ENCODE measurements around the gene KLHL17. TPM values are rescaled to one million over a fixed set of nuclear protein-coding genes. Genes with fewer than 3 reads are reported as not detected.
"Not testable (repeated sequence)": the region's sequence is repeated elsewhere in the genome, so short reads cannot be mapped to it uniquely, and the experiment has no call there.

The KLHL17 gene
- total RNA-seq, 1 donor from 2014 or later = 15.1 TPM

DNA sequence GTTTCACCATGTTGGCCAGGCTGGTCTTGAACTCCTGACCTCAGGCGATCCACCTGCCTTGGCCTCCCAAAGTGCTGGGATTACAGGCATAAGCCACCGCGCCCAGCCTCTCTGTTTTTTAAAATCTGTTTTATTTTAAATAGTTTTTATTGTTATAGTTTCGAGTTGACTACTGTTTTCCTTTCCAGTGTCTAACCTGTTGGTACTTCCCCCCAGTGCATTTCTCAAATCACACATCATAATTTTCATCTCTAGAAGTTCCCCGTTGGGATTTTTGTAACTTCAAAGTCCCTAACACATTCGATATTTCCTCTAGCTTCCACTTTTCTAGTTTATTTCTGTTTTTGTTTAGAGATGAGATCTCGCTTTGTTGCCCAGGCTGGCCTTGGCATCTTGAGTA lies 32.0 kb downstream of the KLHL17 start:
- intact Hi-C loops (cut with micrococcal nuclease) = no loop called here
- ChIA-PET POLR2A (no interaction called here), CTCF (interaction anchor here (0.9 to 1.5 kb wide), 2 partner anchors 8 to 10 kb away, joined by 3 to 4 read pairs; no protein-coding TSS in a partner anchor)
- Mint-ChIP-seq H3K4me1 (peaks cover 6% of the 10 kb centered on the region), H3K4me3 (no peak overlapping the region), H3K27me3 (peaks cover 32% of the 10 kb centered on the region), H3K27ac (no peak overlapping the region), H3K9me3 (peaks cover 2% of the 10 kb centered on the region), H3K36me3 (ENCODE audit: low read depth) (no peaks in the 10 kb centered on the region)
- ATAC-seq (ENCODE audit: low read depth) (no peak), DNase-seq (no peak)
- TF ChIP-seq, protein P1, sequence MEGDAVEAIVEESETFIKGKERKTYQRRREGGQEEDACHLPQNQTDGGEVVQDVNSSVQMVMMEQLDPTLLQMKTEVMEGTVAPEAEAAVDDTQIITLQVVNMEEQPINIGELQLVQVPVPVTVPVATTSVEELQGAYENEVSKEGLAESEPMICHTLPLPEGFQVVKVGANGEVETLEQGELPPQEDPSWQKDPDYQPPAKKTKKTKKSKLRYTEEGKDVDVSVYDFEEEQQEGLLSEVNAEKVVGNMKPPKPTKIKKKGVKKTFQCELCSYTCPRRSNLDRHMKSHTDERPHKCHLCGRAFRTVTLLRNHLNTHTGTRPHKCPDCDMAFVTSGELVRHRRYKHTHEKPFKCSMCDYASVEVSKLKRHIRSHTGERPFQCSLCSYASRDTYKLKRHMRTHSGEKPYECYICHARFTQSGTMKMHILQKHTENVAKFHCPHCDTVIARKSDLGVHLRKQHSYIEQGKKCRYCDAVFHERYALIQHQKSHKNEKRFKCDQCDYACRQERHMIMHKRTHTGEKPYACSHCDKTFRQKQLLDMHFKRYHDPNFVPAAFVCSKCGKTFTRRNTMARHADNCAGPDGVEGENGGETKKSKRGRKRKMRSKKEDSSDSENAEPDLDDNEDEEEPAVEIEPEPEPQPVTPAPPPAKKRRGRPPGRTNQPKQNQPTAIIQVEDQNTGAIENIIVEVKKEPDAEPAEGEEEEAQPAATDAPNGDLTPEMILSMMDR (IDR thresholded peaks at IDR 0.05) = no peak

DNA sequence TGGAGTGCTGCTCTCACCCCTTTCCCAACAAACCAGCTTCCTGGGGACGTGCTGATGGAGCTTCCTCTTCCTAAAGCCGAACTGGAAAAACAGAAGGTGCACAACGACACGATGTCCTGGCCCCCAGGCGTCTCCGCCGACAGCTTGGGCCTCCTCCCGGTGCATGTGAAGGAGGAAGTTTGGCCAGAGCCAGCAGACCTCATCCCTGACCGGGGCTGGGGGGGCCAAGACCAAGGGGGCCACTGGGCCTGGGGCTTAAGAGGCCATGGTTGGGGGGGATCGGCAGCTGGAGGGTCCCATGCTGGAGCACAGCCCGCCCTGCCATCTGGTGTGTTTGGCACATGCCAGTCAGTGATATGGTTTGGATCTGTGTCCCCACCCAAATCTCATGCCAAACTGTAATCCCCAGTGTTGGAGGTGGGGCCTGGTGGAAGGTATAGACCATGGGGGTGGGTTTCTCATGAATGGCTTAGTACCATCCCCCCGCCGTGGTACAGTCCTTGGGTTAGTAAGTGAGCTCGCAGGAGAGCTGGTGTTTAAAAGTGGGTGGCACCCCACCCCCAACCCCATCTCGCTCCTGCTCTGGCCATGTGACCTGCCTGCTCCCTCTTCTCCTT lies 33.1 kb downstream of the KLHL17 start:
- peaks cover 2% of the 10 kb centered on the region for H3K9me3 Mint-ChIP-seq
- ChIA-PET POLR2A (no interaction called here), CTCF (interaction anchor here (1.5 kb wide), 1 partner anchor 9 kb away, joined by 3 read pairs; no protein-coding TSS in a partner anchor)
- intact Hi-C loops (cut with micrococcal nuclease) = no loop called here
- DNase-seq (no peak), ATAC-seq (ENCODE audit: low read depth) (no peak)
- H3K36me3 Mint-ChIP-seq (ENCODE audit: low read depth) = no peaks in the 10 kb centered on the region
- H3K27ac Mint-ChIP-seq = no peak overlapping the region
- H3K27me3 Mint-ChIP-seq = peaks cover 28% of the 10 kb centered on the region
- H3K4me3 Mint-ChIP-seq = no peak overlapping the region
- TF ChIP-seq, protein P1 (IDR thresholded peaks at IDR 0.05) = no peak
- peaks cover 6% of the 10 kb centered on the region for H3K4me1 Mint-ChIP-seq

DNA sequence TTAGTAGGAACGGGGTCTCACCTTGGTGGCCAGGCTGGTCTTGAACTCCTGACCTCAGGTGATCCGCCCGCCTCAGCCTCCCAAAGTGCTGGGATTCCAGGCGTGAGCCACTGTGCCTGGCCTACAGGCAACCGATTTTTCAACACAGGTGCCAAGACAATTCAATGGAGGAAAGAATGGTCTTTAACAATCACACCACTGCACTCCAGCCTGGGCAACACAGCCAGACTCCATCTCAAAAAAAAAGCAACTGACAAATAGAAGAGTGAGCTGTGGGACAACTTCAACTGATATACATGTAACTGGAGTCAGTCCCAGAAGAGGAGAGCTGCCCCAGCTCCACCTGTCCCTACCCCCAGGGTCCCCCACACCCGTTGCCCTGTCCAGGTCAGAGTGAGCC lies 34.2 kb downstream of the KLHL17 start:
- H3K4me3 Mint-ChIP-seq; POLR2A ChIA-PET; intact Hi-C loops (cut with micrococcal nuclease); DNase-seq; CTCF ChIA-PET; H3K27ac Mint-ChIP-seq; ATAC-seq (ENCODE audit: low read depth); H3K36me3 Mint-ChIP-seq (ENCODE audit: low read depth); H3K9me3 Mint-ChIP-seq; H3K4me1 Mint-ChIP-seq: not testable (repeated sequence)
- peaks cover 23% of the 10 kb centered on the region for H3K27me3 Mint-ChIP-seq

DNA sequence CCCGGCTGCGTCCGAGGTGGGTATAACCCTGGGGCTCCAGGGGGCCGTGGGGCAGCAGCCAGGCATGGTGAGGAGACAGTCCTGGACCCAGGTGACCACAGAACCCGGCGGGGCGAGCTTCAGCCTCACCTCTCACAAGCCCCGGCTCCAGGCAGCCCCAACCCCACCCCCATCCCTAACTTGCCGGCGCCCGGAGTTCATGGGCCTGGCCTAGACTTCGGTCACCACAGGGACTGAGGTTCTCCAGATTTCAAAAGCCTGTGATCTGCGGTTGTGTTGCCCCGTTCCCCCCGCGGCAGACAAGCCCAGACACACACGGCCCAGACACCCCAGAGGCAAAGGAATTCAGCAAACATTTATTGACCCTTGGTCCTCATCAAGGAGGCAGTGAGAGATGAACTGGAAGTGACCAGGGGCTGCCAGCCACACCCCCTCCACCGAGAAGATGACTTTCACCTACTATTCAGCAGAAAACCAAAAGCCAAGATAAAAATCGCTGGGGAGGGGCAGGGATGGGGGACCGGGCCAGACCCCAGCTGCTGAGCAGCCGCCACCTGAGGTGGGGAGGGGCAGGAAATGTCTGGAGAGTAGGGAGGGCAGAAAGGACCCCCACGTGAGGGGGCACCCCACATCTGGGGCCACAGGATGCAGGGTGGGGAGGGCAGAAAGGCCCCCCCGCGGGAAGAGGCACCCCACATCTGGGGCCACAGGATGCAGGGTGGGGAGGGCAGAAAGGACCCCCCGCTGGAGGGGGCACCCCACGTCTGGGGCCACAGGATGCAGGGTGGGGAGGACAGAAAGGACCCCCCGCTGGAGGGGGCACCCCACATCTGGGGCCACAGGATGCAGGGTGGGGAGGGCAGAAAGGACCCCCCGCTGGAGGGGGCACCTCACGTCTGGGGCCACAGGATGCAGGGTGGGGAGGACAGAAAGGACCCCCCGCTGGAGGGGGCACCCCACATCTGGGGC lies 35.6 kb downstream of the KLHL17 start:
- H3K36me3 Mint-ChIP-seq (ENCODE audit: low read depth) = no peaks in the 10 kb centered on the region
- H3K9me3 Mint-ChIP-seq = peaks cover 2% of the 10 kb centered on the region
- H3K4me3 Mint-ChIP-seq = no peak overlapping the region
- no peak for ATAC-seq (ENCODE audit: low read depth)
- DNase-seq = no peak
- intact Hi-C loops (cut with micrococcal nuclease) = no loop called here
- POLR2A ChIA-PET = no interaction called here
- CTCF ChIA-PET = interaction anchor here (1.3 kb wide), 1 partner anchor 12 kb away, joined by 4 read pairs; no protein-coding TSS in a partner anchor
- peaks cover 12% of the 10 kb centered on the region for H3K4me1 Mint-ChIP-seq
- peaks cover 25% of the 10 kb centered on the region for H3K27me3 Mint-ChIP-seq
- peak overlapping the region; percentile 41 for H3K27ac Mint-ChIP-seq
- TF ChIP-seq, protein P1 (IDR thresholded peaks at IDR 0.05) = no peak

DNA sequence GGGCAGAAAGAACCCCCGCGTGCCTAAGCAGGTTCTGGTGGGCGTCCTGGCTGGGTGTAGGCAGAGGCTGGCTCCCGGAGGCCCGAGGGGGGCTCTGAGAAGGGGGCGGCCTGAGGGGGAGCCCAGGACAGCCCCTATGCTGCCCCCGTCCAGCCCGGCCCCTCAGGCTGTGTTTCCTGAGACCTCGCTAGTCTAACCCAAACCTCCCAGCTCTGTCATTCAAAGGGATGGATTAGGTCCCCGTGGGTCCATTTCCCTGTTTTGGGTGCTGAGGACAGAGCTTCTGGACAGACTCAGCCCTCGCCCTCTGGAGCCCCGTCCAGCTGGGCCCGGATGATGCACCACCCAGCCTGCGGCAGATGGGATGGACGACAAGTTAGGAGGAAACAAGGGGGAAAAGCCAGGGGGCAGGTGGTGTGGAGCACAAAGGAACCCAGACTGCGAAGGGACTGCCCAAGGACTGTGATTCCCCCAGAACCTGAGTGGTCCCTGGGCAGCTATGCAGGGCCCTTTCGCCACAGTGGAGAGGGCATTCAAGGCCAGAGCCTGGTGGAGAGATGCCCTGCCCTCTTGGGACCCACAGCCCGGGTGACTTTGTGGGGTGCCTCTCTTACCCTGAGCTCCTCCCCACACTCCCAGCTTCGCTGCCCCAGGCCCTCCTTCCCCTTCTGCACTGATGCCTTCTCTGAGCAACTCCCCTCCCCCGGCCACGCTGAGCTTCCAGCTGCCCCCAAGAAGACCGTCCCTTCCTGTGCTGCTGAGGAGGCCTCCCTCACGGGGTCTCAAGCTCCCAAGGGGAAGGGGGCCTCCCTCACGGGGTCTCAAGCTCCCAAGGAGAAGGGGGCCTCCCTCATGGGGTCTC lies 36.7 kb downstream of the KLHL17 start:
- Mint-ChIP-seq H3K27me3 (peaks cover 28% of the 10 kb centered on the region), H3K4me3 (peak overlapping the region; percentile 16), H3K9me3 (peaks cover 2% of the 10 kb centered on the region), H3K27ac (no peak overlapping the region), H3K36me3 (ENCODE audit: low read depth) (no peaks in the 10 kb centered on the region), H3K4me1 (peaks cover 18% of the 10 kb centered on the region)
- ChIA-PET POLR2A (interaction anchor here (0.5 to 0.8 kb wide), 2 partner anchors 67 to 435 kb away, joined by 3 to 11 read pairs; no protein-coding TSS in a partner anchor), CTCF (interaction anchor here (1.0 to 1.3 kb wide), 2 partner anchors 13 to 34 kb away, joined by 3 to 4 read pairs; no protein-coding TSS in a partner anchor)
- ATAC-seq (ENCODE audit: low read depth) = no peak
- intact Hi-C loops (cut with micrococcal nuclease) = no loop called here
- no peak for DNase-seq
- TF ChIP-seq, protein P1 (IDR thresholded peaks at IDR 0.05) = no peak
